ENCODE results near the gene CD74. TPM values are rescaled to one million over a fixed set of nuclear protein-coding genes. Genes with fewer than 3 reads are reported as not detected.
A peak's percentile ranks its signal among the peaks of the same experiment; 100 is the strongest.

CD74 gene
- total and polyA plus RNA-seq, 2 of the 13 experiments (the other 11 are each of a cell fraction or from before 2014, with no cell fraction given): 34.1 to 84.4 TPM

GRCh38 chr5:150428106-150428876 lies 15.6 kb upstream of the CD74 start (continued):
- TF ChIP-seq ZNF691 (CRISPR knock-in tag; IDR thresholded peaks at IDR 0.05; ENCODE audit: borderline replicate concordance, low read depth) (no peak), NFYB (CRISPR knock-in tag; IDR thresholded peaks at IDR 0.05) (no peak), FOSL1 (CRISPR knock-in tag; IDR thresholded peaks at IDR 0.05; ENCODE audit: borderline replicate concordance) (no peak), ZSCAN25 (CRISPR knock-in tag; IDR thresholded peaks at IDR 0.05) (no peak), MYNN (CRISPR knock-in tag; IDR thresholded peaks at IDR 0.05; ENCODE audit: low read depth) (peak; percentile 86; the same call in 1 of the 2 replicates), HDAC1 (CRISPR knock-in tag; IDR thresholded peaks at IDR 0.05) (no peak; the same call in 1 of the 2 replicates), ZNF781 (CRISPR knock-in tag; IDR thresholded peaks at IDR 0.05; ENCODE audit: borderline replicate concordance, not compliant biosample characterization) (no peak), ZNF205 (CRISPR knock-in tag; IDR thresholded peaks at IDR 0.05) (0 out of 2 replicates have a peak, but pooled peaks have one; percentile 43), ZNF510 (CRISPR knock-in tag; IDR thresholded peaks at IDR 0.05; ENCODE audit: low read depth) (no peak), MTERF4 (CRISPR knock-in tag; IDR thresholded peaks at IDR 0.05) (0 out of 2 replicates have a peak, but pooled peaks have one; percentile 16), ZNF225 (CRISPR knock-in tag; IDR thresholded peaks at IDR 0.05) (0 out of 2 replicates have a peak, but pooled peaks have one; percentile 19), ELK4 (CRISPR knock-in tag; IDR thresholded peaks at IDR 0.05; ENCODE audit: borderline replicate concordance) (no peak), BORCS8-MEF2B (CRISPR knock-in tag; IDR thresholded peaks at IDR 0.05) (0 out of 2 replicates have a peak, but pooled peaks have one; percentile 29), CSRNP2 (CRISPR knock-in tag; conservative IDR thresholded peaks at IDR 0.05; ENCODE audit: low read depth) (no peak), PRDM15 (CRISPR knock-in tag; IDR thresholded peaks at IDR 0.05) (no peak)

All from HepG2 (cell line).